ENCODE data around the gene NGF.
"Not testable (repeated sequence)": the region's sequence is repeated elsewhere in the genome, so short reads cannot be mapped to it uniquely, and the experiment has no call there.

DNA sequence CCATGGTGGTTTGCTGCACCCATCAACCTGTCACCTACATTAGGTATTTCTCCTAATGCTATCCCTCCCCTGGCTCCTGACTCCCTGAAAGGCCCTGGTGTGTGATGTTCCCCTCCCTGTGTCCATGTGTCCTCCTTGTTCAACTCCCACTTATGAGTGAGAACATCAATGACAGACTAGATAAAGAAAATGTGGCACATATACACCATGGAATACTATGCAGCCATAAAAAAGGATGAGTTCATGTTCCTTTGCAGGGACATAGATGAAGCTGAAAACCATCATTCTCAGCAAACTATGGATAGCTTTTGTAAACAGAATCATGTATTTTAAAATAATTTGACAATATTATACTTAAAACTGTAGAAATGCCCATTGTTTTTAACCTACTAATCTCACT, 28.5 kb downstream of the NGF start:
- TF ChIP-seq, protein P1, sequence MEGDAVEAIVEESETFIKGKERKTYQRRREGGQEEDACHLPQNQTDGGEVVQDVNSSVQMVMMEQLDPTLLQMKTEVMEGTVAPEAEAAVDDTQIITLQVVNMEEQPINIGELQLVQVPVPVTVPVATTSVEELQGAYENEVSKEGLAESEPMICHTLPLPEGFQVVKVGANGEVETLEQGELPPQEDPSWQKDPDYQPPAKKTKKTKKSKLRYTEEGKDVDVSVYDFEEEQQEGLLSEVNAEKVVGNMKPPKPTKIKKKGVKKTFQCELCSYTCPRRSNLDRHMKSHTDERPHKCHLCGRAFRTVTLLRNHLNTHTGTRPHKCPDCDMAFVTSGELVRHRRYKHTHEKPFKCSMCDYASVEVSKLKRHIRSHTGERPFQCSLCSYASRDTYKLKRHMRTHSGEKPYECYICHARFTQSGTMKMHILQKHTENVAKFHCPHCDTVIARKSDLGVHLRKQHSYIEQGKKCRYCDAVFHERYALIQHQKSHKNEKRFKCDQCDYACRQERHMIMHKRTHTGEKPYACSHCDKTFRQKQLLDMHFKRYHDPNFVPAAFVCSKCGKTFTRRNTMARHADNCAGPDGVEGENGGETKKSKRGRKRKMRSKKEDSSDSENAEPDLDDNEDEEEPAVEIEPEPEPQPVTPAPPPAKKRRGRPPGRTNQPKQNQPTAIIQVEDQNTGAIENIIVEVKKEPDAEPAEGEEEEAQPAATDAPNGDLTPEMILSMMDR (IDR thresholded peaks at IDR 0.05), result not testable (repeated sequence)
- not testable (repeated sequence) for TF ChIP-seq POLR2AphosphoS5 (IDR thresholded peaks at IDR 0.05; ENCODE audit: insufficient read depth in 1 of 2, low read depth in 1 of 2)
